Measurements from ENCODE around the gene C21orf58. TPM values are rescaled to one million over a fixed set of nuclear protein-coding genes. Genes with fewer than 3 reads are reported as not detected.

Gene C21orf58
- total RNA-seq, 2 donors from 2014 or later: 0.31 to 0.74 TPM

DNA sequence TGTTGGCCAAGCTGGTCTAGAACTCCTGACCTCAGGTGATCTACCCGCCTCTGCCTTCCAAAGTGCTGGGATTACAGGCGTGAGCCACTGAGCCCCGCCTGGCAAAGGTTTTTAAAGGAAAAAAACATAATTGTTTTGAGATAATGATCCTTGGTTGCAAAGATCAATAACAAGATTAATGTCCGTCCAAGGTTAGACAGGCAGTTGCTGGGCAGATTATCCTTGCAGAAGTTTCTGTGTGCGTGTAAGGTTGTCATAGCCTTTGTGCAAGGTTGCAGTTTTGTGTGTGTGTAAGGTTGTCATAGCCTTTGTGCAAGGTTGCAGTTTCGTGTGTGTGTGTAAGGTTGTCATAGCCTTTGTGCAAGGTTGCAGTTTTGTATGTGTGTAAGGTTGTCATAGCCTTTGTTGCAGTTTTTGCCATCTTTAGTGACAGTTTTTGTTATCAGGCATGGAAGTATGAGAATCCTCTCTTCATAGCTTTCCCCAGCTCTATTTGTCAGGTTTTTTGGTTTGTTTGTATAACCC is 34.0 kb downstream of the C21orf58 start:
- no peak for DNase-seq (ENCODE audit: low spot score)
- Histone ChIP-seq H3K9me3 (no peaks in the 10 kb centered on the region), H3K27me3 (no peaks in the 10 kb centered on the region), H3K4me1 (peaks cover 0 to 22% of the 10 kb centered on the region in 2 donors), H3K4me3 (no peak overlapping the region), H3K36me3 (peaks cover 8% of the 10 kb centered on the region), H3K27ac (no peak overlapping the region)
- TF ChIP-seq, protein P1, sequence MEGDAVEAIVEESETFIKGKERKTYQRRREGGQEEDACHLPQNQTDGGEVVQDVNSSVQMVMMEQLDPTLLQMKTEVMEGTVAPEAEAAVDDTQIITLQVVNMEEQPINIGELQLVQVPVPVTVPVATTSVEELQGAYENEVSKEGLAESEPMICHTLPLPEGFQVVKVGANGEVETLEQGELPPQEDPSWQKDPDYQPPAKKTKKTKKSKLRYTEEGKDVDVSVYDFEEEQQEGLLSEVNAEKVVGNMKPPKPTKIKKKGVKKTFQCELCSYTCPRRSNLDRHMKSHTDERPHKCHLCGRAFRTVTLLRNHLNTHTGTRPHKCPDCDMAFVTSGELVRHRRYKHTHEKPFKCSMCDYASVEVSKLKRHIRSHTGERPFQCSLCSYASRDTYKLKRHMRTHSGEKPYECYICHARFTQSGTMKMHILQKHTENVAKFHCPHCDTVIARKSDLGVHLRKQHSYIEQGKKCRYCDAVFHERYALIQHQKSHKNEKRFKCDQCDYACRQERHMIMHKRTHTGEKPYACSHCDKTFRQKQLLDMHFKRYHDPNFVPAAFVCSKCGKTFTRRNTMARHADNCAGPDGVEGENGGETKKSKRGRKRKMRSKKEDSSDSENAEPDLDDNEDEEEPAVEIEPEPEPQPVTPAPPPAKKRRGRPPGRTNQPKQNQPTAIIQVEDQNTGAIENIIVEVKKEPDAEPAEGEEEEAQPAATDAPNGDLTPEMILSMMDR (IDR thresholded peaks at IDR 0.05): no peak

DNA sequence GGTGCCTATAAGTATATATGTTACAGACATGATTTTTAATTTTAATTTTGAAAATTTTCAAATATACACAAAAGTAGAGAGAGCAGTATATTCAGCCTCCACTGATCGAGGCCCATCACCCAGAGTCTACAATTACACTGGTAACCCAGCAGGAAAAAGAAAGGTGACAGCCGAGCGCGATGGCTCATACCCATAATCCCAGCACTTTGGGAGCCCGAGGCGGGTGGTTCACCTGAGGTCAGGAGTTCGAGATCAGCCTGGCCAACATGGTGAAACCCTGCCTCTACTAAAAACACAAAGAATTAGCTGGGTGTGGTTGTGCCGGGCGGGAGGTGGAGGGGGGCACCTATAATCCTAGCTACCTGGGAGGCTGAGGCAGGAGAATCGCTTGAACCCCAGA is 36.1 kb downstream of the C21orf58 start:
- Histone ChIP-seq H3K27me3 (no peaks in the 10 kb centered on the region), H3K9me3 (no peaks in the 10 kb centered on the region), H3K4me1 (peaks cover 0 to 43% of the 10 kb centered on the region in 2 donors), H3K27ac (no peak overlapping the region), H3K4me3 (no peak overlapping the region), H3K36me3 (peaks cover 22% of the 10 kb centered on the region)
- TF ChIP-seq, protein P1 (IDR thresholded peaks at IDR 0.05): no peak
- DNase-seq (ENCODE audit: low spot score): no peak

DNA sequence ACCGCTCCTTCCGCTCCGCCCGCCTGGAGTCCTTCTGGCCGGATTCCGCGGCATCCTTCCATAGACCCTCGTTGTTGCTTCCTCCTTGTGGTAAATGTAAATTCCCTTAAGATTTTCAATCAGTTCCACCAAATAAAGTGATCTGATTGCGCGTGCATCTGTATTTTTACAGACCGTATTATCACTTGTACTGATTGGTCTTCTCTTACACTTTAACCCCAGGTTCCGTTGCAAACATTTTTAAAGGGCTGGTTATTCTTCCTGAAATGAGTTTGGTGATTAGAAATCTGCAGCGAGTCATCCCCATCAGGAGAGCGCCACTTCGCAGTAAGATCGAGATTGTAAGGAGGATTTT is 37.0 kb downstream of the C21orf58 start:
- peak overlapping the region; percentile 90 to 96 for H3K27ac ChIP-seq
- TF ChIP-seq, protein P1 (IDR thresholded peaks at IDR 0.05): no peak
- no peaks in the 10 kb centered on the region for H3K27me3 ChIP-seq
- H3K9me3 ChIP-seq: no peaks in the 10 kb centered on the region
- H3K4me3 ChIP-seq: peak overlapping the region; percentile 69 to 98
- peaks cover 0 to 52% of the 10 kb centered on the region in 2 donors for H3K4me1 ChIP-seq
- DNase-seq (ENCODE audit: low spot score): no peak
- peaks cover 22% of the 10 kb centered on the region for H3K36me3 ChIP-seq

DNA sequence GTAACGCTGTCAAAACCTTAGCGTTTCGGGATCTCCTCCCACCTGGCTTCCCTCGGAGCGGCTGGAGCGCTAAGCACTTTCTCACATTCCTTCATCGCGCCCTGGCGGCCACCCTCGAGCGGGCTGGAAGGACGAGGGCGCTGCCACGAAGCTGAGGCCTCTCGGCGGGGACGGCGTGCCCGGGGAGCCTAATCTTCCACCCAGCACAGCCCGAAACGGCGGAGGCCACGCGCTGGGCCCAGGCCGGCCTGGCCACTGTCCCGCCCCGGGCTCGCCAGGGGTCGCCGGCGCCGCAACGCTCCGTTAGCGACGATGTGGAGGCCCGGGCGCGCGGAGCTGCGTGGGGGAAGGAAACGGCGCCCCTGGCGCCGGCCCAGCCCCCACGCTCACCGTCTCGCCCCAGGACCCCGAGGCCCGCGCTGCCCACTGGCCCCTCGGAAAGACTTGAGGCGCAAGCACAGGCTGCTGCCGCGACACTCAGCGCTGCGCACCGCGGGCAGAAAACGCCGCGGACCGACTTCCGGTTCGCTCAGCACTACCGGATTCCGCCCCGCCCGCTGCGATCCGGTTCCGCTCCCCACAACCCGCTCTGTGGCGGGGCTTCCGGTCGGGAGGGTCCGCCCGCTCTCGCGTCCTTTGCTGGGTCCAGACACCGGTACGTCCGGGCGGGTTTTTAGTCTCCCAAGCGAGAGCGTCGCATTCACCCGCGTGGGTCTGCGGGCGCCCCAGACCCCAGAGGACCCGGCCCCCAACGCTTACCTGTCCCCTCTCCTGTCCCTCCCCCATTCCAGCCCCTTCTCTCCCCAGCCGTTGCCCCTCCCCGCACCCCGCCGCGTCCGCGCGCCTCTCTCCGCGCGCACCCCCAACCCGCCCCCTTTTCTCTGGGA is 37.7 kb downstream of the C21orf58 start, which contains the start of gene YBEY:
YBEY (plus strand) TSS at position 582 of the 887 bp plus-strand sequence. CDS start 572 bp downstream, outside the sequence.
- Histone ChIP-seq H3K9me3 (no peaks in the 10 kb centered on the region), H3K27ac (peak within 1 kb of the TSS; percentile 90 to 96), H3K4me3 (peak within 1 kb of the TSS; percentile 69 to 98), H3K4me1 (peaks cover 0 to 55% of the 10 kb centered on the region in 2 donors), H3K27me3 (no peaks in the 10 kb centered on the region), H3K36me3 (peaks cover 27% of the 10 kb centered on the region)
- DNase-seq (ENCODE audit: low spot score): peak; percentile 81
- TF ChIP-seq, protein P1 (IDR thresholded peaks at IDR 0.05): peak in 1 of 2 donors; percentile 62

DNA sequence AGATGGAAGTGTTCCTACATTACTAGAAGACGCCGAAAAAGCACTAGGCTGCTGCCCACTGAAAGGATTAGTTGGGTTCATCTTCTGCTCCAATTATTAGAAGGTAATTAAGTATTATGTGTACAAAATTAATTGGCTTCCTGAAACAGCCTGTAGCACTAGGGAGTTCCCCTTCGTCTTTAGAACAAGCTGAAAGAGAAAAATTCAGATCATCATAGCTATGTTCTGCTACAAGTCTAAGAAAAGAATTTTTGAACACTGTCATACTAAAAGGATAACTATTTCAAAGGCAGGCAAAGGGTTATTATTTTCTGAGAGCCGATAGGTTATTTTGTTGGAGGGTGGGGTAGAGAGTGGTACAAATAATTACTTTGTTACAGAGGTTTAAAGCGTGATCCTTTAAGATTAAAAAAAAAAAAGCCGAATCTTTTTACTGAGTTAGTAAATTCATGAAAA is 38.4 kb downstream of the C21orf58 start, which contains the start of gene MCM3AP:
MCM3AP (minus strand) TSS at position 406 of the 456 bp plus-strand sequence; CDS start at position 81, 325 bp downstream.
- H3K36me3 ChIP-seq: peaks cover 34% of the 10 kb centered on the region

More for the DNA sequence above, 38.4 kb downstream of the C21orf58 start, which contains the start of gene MCM3AP:
- Histone ChIP-seq H3K27me3 (no peaks in the 10 kb centered on the region), H3K4me3 (peak within 1 kb of the TSS; percentile 69 to 98), H3K4me1 (peaks cover 0 to 58% of the 10 kb centered on the region in 2 donors), H3K9me3 (no peaks in the 10 kb centered on the region), H3K27ac (peak within 1 kb of the TSS; percentile 90 to 96)
- DNase-seq (ENCODE audit: low spot score): no peak
- TF ChIP-seq, protein P1 (IDR thresholded peaks at IDR 0.05): no peak

All from right atrium auricular region (tissue), 2 donors.